ENCODE measurements around the gene ZBTB46.

ZBTB46 gene

DNA sequence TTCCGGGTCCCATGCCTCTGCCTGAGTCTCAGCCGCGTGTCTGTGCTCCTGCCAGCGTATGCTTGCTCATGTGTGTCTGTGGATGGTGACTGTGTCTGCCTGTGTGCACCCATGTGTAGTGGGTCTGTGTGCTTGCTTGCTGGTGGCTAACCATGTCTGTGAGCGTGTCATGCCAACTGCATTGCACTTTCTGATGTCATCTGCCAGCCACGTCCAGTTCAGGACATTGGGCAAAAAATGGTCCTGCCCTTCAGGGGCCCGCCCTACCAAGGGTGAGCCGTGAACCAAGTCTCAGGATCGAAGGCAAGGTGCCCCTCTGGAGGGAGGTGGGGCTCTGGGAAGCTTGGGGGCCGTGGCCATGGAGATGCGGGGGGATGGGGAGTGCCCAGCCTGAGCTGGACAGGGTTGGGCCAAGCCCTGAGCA is 9.4 kb upstream of the ZBTB46 start:
- Histone ChIP-seq H3K27me3 (ENCODE audit: insufficient read depth, low read depth, severe bottlenecking) (no peaks in the 10 kb centered on the region), H3K36me3 (no peaks in the 10 kb centered on the region), H3K9me3 (ENCODE audit: severe bottlenecking) (no peaks in the 10 kb centered on the region), H3K27ac (no peak overlapping the region), H3K4me3 (ENCODE audit: low read depth, low read length) (no peak overlapping the region)
- TF ChIP-seq, protein P1, sequence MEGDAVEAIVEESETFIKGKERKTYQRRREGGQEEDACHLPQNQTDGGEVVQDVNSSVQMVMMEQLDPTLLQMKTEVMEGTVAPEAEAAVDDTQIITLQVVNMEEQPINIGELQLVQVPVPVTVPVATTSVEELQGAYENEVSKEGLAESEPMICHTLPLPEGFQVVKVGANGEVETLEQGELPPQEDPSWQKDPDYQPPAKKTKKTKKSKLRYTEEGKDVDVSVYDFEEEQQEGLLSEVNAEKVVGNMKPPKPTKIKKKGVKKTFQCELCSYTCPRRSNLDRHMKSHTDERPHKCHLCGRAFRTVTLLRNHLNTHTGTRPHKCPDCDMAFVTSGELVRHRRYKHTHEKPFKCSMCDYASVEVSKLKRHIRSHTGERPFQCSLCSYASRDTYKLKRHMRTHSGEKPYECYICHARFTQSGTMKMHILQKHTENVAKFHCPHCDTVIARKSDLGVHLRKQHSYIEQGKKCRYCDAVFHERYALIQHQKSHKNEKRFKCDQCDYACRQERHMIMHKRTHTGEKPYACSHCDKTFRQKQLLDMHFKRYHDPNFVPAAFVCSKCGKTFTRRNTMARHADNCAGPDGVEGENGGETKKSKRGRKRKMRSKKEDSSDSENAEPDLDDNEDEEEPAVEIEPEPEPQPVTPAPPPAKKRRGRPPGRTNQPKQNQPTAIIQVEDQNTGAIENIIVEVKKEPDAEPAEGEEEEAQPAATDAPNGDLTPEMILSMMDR (IDR thresholded peaks at IDR 0.05; ENCODE audit: low read depth, low read length): no peak
- no peak for DNase-seq

DNA sequence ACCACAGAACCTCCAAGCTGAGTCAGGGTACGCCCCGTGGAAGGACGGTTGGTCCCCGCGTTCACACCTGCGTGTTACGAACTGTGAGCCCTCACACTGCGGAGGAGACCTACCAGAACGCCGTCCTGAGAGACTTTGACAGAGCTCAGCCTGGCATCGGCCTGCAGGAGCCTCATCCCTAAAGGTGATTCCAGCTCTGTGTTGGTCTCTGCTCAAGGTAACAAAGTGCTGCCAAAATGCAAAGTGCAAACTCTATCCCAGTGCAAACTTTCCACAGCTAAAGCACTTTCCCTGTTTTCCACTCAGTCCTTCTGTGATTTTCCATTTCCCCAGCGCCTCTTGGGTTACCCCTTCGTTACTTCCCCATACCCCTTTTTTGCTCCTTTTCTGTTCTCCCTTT is 8.6 kb upstream of the ZBTB46 start:
- Histone ChIP-seq H3K4me3 (ENCODE audit: low read depth, low read length) (no peak overlapping the region), H3K9me3 (ENCODE audit: severe bottlenecking) (no peaks in the 10 kb centered on the region), H3K36me3 (no peaks in the 10 kb centered on the region), H3K27me3 (ENCODE audit: insufficient read depth, low read depth, severe bottlenecking) (no peaks in the 10 kb centered on the region), H3K27ac (no peak overlapping the region)
- DNase-seq: no peak
- TF ChIP-seq, protein P1 (IDR thresholded peaks at IDR 0.05; ENCODE audit: low read depth, low read length): no peak

DNA sequence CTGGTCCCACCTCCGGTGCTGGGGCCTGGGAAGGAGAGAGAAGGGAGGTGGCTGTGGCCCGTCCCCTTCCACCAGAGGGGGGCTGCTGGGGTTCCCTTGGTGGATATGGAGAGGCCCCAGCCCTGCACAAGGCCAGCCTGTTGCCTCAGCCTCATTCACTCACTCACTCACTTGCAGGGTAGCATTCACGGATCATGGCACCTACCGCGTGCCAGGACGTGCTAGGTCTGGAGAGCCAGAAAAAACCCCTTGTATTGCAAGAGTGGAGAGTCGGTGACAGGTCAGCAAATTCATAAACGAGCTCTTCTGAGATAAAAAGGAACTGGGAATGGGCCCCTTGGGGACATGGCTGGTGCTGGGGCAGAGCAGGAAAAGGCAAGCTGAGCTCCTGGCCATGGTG is 6.4 kb upstream of the ZBTB46 start:
- TF ChIP-seq, protein P1 (IDR thresholded peaks at IDR 0.05; ENCODE audit: low read depth, low read length): no peak
- Histone ChIP-seq H3K36me3 (no peaks in the 10 kb centered on the region), H3K9me3 (ENCODE audit: severe bottlenecking) (no peaks in the 10 kb centered on the region), H3K4me3 (ENCODE audit: low read depth, low read length) (no peak overlapping the region), H3K27me3 (ENCODE audit: insufficient read depth, low read depth, severe bottlenecking) (no peaks in the 10 kb centered on the region), H3K27ac (no peak overlapping the region)
- DNase-seq: no peak

DNA sequence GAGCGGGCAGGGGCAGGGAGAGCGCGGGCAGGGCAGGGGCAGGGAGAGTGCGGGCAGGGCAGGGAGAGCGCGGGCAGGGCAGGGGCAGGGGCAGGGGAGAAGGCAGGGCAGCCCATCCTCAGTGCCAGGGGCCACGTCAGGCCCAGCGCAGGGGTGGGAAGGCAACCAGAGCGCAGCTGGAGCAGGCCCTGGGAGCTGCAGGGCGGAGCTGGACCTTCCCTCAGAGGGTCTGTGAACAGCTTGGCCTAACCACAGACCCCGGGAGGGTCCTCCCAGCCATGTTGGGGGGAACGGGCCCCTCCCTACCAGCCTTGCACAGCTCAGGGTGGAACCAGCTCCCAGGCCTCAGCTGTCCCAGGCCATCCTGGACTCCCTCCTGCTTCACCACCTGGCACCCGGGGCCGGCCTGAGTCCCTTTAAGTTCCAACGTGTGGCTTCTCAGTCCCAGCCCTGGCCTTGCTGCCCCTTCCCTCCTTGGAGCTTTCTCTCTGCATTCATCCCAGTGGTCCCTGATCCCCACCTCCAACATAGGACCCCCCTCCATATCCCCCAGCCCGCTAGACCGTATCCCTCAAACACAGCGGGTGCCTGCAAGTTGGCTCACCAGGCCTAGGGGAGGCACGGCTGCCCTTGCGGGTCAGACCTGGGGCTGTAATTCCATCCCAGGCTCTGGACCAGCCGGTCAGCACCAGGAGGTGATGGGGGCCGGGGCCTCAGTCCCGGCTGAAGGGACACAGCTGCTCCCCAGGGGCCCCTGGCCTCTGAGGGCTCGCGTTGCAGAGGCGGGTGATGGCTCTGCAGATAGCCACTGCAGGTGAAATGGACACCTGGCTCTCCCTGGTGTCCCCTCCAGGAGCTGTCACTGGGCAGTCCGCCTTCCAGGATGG is 5.6 kb upstream of the ZBTB46 start:
- H3K9me3 ChIP-seq (ENCODE audit: severe bottlenecking): no peaks in the 10 kb centered on the region
- H3K27ac ChIP-seq: no peak overlapping the region
- no peaks in the 10 kb centered on the region for H3K27me3 ChIP-seq (ENCODE audit: insufficient read depth, low read depth, severe bottlenecking)
- no peak overlapping the region for H3K4me3 ChIP-seq (ENCODE audit: low read depth, low read length)
- TF ChIP-seq, protein P1 (IDR thresholded peaks at IDR 0.05; ENCODE audit: low read depth, low read length): no peak
- DNase-seq: peak; percentile 30
- H3K36me3 ChIP-seq: no peaks in the 10 kb centered on the region

DNA sequence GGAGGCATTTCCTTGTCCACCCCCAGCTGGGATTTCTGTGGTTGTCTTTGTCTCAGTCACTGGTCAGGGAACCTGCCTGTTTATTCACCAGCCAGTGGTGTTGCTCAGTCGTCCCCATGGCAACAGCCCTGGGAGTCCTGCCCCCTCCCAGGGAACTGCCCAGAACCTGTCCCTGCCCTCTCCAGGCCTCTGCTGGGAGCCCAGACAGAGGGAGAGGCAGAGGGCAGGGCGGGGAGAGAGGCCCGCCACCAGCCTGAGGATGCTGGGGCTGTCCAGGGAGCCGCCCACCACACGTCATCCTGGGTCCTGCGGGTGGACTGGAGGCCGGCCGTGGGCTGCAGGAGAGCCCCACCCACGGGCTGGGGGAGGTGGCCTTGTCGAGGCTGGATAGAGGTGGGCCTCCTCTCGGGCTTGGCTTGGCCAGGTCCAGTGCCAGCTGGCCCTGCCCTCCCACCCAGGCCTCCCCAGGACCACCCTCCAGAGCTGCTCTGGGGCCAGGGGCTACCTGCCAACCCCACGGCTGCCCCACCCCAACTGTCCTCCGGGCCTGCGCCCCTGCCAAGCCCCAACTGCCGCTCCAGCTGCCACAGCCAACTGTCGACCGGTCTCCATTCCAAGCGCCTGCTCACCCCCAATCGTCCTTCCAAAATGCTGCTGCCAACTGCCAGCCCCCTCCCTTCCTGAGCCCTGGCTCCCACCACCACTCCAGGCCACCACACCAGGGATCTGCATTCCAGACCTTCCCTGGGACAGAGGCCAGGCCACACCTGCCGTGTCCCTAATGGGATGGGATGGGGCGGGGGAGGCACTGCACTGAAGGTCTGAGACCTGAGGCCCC is 4.2 kb upstream of the ZBTB46 start:
- TF ChIP-seq, protein P1 (IDR thresholded peaks at IDR 0.05; ENCODE audit: low read depth, low read length): no peak
- peak overlapping the region; percentile 72 for H3K27ac ChIP-seq
- no peaks in the 10 kb centered on the region for H3K9me3 ChIP-seq (ENCODE audit: severe bottlenecking)
- peak; percentile 94 for DNase-seq
- H3K36me3 ChIP-seq: no peaks in the 10 kb centered on the region
- 0 out of 2 replicates have a peak overlapping the region, but pooled peaks have one; percentile 8 for H3K4me3 ChIP-seq (ENCODE audit: low read depth, low read length)
- no peaks in the 10 kb centered on the region for H3K27me3 ChIP-seq (ENCODE audit: insufficient read depth, low read depth, severe bottlenecking)

All from WERI-Rb-1 (cell line).